ENCODE data around the gene SLC19A1.

Gene SLC19A1

GRCh38 chr21:45558044-45558721, 15.9 kb upstream of the SLC19A1 start:
- Histone ChIP-seq H3K4me2 (ENCODE audit: low read length, poor library complexity, severe bottlenecking) (no peak overlapping the region), H2BK12ac (ENCODE audit: low read length in 2 of 2) (no peak overlapping the region), H2BK5ac (ENCODE audit: low read depth, low read length, poor library complexity, severe bottlenecking) (no peak overlapping the region), H2AFZ (ENCODE audit: low read depth, low read length) (no peak overlapping the region), H4K8ac (ENCODE audit: low read length) (no peak overlapping the region), H3K27me3 (ENCODE audit: control insufficient read depth in 1 of 2, insufficient read depth in 1 of 2, low read length in 2 of 2) (peaks cover 0 to 60% of the 10 kb centered on the region in 2 experiments), H3K9me3 (ENCODE audit: control insufficient read depth, low read length) (no peaks in the 10 kb centered on the region), H3K4me1 (ENCODE audit: control insufficient read depth, insufficient read depth, low read depth, low read length) (peaks cover 31% of the 10 kb centered on the region), H4K91ac (ENCODE audit: low read length) (no peak overlapping the region), H3K14ac (ENCODE audit: low read length in 2 of 2) (no peak overlapping the region), H3K4me3 (ENCODE audit: insufficient read depth in 1 of 2, low read depth in 1 of 2, low read length in 2 of 2) (no peak overlapping the region), H3K23ac (ENCODE audit: low read length in 2 of 2) (no peak overlapping the region), H3K27ac (ENCODE audit: low read length, poor library complexity, severe bottlenecking) (no peak overlapping the region), H3K18ac (ENCODE audit: low read depth in 1 of 2, low read length in 2 of 2) (no peak overlapping the region), H2AK5ac (ENCODE audit: low read length, severe bottlenecking) (no peak overlapping the region), H3K79me1 (replicated peaks; ENCODE audit: low read length, poor library complexity, severe bottlenecking) (no peaks in the 10 kb centered on the region), H3K4ac (ENCODE audit: low read depth in 1 of 2, low read length in 2 of 2) (no peak overlapping the region), H3K36me3 (ENCODE audit: control insufficient read depth in 1 of 2, insufficient read depth in 2 of 2, low read depth in 1 of 2, low read length in 2 of 2) (peaks cover 0 to 2% of the 10 kb centered on the region in 2 experiments), H2BK15ac (ENCODE audit: low read depth, poor library complexity, severe bottlenecking) (no peak overlapping the region), H3K9ac (ENCODE audit: low read length) (no peak overlapping the region), H2BK120ac (ENCODE audit: low read depth, low read length) (no peak overlapping the region)
- 92% methylated on average over 25 of the region's 26 CpGs for WGBS
- no peak for DNase-seq

DNA sequence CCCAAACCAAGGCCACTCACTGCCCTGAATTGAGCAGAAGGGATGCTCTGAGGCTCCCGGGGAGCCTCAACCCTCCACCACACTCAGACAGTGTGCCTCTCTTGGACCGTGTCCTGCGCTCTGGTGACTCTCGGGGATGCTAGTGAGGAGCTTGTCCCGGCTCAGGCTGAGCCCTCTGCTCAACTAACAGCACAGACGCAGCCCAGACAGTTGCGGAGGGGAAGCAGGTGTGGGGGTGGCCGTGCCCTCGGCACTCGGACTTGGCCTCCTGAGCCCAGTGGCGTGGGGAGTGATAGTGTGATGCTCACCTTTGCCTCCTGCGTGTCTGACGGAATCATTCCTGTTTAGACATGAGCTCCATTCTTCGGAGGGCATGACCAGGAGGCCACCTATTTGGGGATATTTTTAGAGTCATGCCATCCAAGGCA, 15.4 kb upstream of the SLC19A1 start:
- DNase-seq = no peak
- no peak overlapping the region for H3K4me3 ChIP-seq (ENCODE audit: insufficient read depth in 1 of 2, low read depth in 1 of 2, low read length in 2 of 2)

GRCh38 chr21:45556645-45557615, 14.7 kb upstream of the SLC19A1 start:
- H4K8ac ChIP-seq (ENCODE audit: low read length) = no peak overlapping the region
- H3K9ac ChIP-seq (ENCODE audit: low read length) = no peak overlapping the region
- no peak overlapping the region for H2BK5ac ChIP-seq (ENCODE audit: low read depth, low read length, poor library complexity, severe bottlenecking)
- H3K23ac ChIP-seq (ENCODE audit: low read length in 2 of 2) = no peak overlapping the region
- no peak overlapping the region for H3K14ac ChIP-seq (ENCODE audit: low read length in 2 of 2)
- 86% methylated on average over 33 of the region's 33 CpGs for WGBS
- H2AFZ ChIP-seq (ENCODE audit: low read depth, low read length) = no peak overlapping the region
- H3K79me1 ChIP-seq (replicated peaks; ENCODE audit: low read length, poor library complexity, severe bottlenecking) = no peaks in the 10 kb centered on the region
- H2AK5ac ChIP-seq (ENCODE audit: low read length, severe bottlenecking) = no peak overlapping the region
- no peak overlapping the region for H3K4me3 ChIP-seq (ENCODE audit: insufficient read depth in 1 of 2, low read depth in 1 of 2, low read length in 2 of 2)
- no peak overlapping the region for H2BK15ac ChIP-seq (ENCODE audit: low read depth, poor library complexity, severe bottlenecking)
- no peak overlapping the region for H3K18ac ChIP-seq (ENCODE audit: low read depth in 1 of 2, low read length in 2 of 2)
- no peak overlapping the region for H4K91ac ChIP-seq (ENCODE audit: low read length)
- no peak overlapping the region for H2BK120ac ChIP-seq (ENCODE audit: low read depth, low read length)
- peaks cover 0 to 47% of the 10 kb centered on the region in 2 experiments for H3K27me3 ChIP-seq (ENCODE audit: control insufficient read depth in 1 of 2, insufficient read depth in 1 of 2, low read length in 2 of 2)
- H3K9me3 ChIP-seq (ENCODE audit: control insufficient read depth, low read length) = no peaks in the 10 kb centered on the region
- H3K27ac ChIP-seq (ENCODE audit: low read length, poor library complexity, severe bottlenecking) = no peak overlapping the region
- H3K4me1 ChIP-seq (ENCODE audit: control insufficient read depth, insufficient read depth, low read depth, low read length) = peaks cover 25% of the 10 kb centered on the region
- H2BK12ac ChIP-seq (ENCODE audit: low read length in 2 of 2) = peak overlapping the region in 1 of 2 experiments; percentile 32
- no peak overlapping the region for H3K4me2 ChIP-seq (ENCODE audit: low read length, poor library complexity, severe bottlenecking)
- H3K4ac ChIP-seq (ENCODE audit: low read depth in 1 of 2, low read length in 2 of 2) = no peak overlapping the region
- peaks cover 0 to 2% of the 10 kb centered on the region in 2 experiments for H3K36me3 ChIP-seq (ENCODE audit: control insufficient read depth in 1 of 2, insufficient read depth in 2 of 2, low read depth in 1 of 2, low read length in 2 of 2)
- peak; percentile 23 for DNase-seq

More for the DNA sequence above, 15.4 kb upstream of the SLC19A1 start:
- H2BK5ac ChIP-seq (ENCODE audit: low read depth, low read length, poor library complexity, severe bottlenecking) = no peak overlapping the region
- H3K79me1 ChIP-seq (replicated peaks; ENCODE audit: low read length, poor library complexity, severe bottlenecking) = no peaks in the 10 kb centered on the region
- no peak overlapping the region for H3K23ac ChIP-seq (ENCODE audit: low read length in 2 of 2)
- H3K36me3 ChIP-seq (ENCODE audit: control insufficient read depth in 1 of 2, insufficient read depth in 2 of 2, low read depth in 1 of 2, low read length in 2 of 2) = peaks cover 0 to 2% of the 10 kb centered on the region in 2 experiments
- no peak overlapping the region for H2BK15ac ChIP-seq (ENCODE audit: low read depth, poor library complexity, severe bottlenecking)
- H2BK120ac ChIP-seq (ENCODE audit: low read depth, low read length) = no peak overlapping the region
- no peak overlapping the region for H3K4ac ChIP-seq (ENCODE audit: low read depth in 1 of 2, low read length in 2 of 2)
- no peak overlapping the region for H3K9ac ChIP-seq (ENCODE audit: low read length)
- no peak overlapping the region for H2BK12ac ChIP-seq (ENCODE audit: low read length in 2 of 2)
- peaks cover 0 to 54% of the 10 kb centered on the region in 2 experiments for H3K27me3 ChIP-seq (ENCODE audit: control insufficient read depth in 1 of 2, insufficient read depth in 1 of 2, low read length in 2 of 2)
- WGBS = 93% methylated on average over 13 of the region's 14 CpGs
- H2AK5ac ChIP-seq (ENCODE audit: low read length, severe bottlenecking) = no peak overlapping the region
- peaks cover 31% of the 10 kb centered on the region for H3K4me1 ChIP-seq (ENCODE audit: control insufficient read depth, insufficient read depth, low read depth, low read length)
- no peak overlapping the region for H2AFZ ChIP-seq (ENCODE audit: low read depth, low read length)
- no peak overlapping the region for H4K8ac ChIP-seq (ENCODE audit: low read length)
- no peak overlapping the region for H4K91ac ChIP-seq (ENCODE audit: low read length)
- H3K14ac ChIP-seq (ENCODE audit: low read length in 2 of 2) = no peak overlapping the region
- no peak overlapping the region for H3K18ac ChIP-seq (ENCODE audit: low read depth in 1 of 2, low read length in 2 of 2)
- H3K9me3 ChIP-seq (ENCODE audit: control insufficient read depth, low read length) = no peaks in the 10 kb centered on the region
- no peak overlapping the region for H3K27ac ChIP-seq (ENCODE audit: low read length, poor library complexity, severe bottlenecking)
- no peak overlapping the region for H3K4me2 ChIP-seq (ENCODE audit: low read length, poor library complexity, severe bottlenecking)

DNA sequence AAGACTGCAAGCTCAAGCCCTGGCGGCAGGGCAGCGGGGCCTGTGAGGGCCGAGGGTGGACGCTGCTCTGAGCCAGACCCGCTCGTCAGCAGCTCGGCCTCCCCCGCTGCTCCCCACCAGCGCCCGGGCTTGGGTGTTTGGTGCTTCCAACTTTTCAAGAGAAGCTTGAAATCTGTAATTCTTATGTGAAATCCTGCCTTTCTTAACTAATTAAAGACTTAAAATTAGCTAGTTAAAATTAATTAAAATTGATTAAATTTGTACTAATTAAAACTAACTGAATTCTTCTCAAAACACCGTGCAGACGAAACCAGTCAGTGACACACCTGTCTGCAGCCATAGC, 14.0 kb upstream of the SLC19A1 start:
- Histone ChIP-seq H3K79me1 (replicated peaks; ENCODE audit: low read length, poor library complexity, severe bottlenecking) (no peaks in the 10 kb centered on the region), H3K14ac (ENCODE audit: low read length in 2 of 2) (no peak overlapping the region), H2BK5ac (ENCODE audit: low read depth, low read length, poor library complexity, severe bottlenecking) (no peak overlapping the region), H2AFZ (ENCODE audit: low read depth, low read length) (no peak overlapping the region), H3K36me3 (ENCODE audit: control insufficient read depth in 1 of 2, insufficient read depth in 2 of 2, low read depth in 1 of 2, low read length in 2 of 2) (peaks cover 0 to 2% of the 10 kb centered on the region in 2 experiments), H2BK15ac (ENCODE audit: low read depth, poor library complexity, severe bottlenecking) (no peak overlapping the region), H3K4me2 (ENCODE audit: low read length, poor library complexity, severe bottlenecking) (peak overlapping the region; percentile 68), H2AK5ac (ENCODE audit: low read length, severe bottlenecking) (no peak overlapping the region), H3K18ac (ENCODE audit: low read depth in 1 of 2, low read length in 2 of 2) (no peak overlapping the region), H3K27ac (ENCODE audit: low read length, poor library complexity, severe bottlenecking) (no peak overlapping the region), H2BK120ac (ENCODE audit: low read depth, low read length) (no peak overlapping the region), H3K4me1 (ENCODE audit: control insufficient read depth, insufficient read depth, low read depth, low read length) (peaks cover 26% of the 10 kb centered on the region), H3K23ac (ENCODE audit: low read length in 2 of 2) (no peak overlapping the region), H4K8ac (ENCODE audit: low read length) (no peak overlapping the region), H3K27me3 (ENCODE audit: control insufficient read depth in 1 of 2, insufficient read depth in 1 of 2, low read length in 2 of 2) (peaks cover 0 to 45% of the 10 kb centered on the region in 2 experiments), H2BK12ac (ENCODE audit: low read length in 2 of 2) (no peak overlapping the region), H3K9me3 (ENCODE audit: control insufficient read depth, low read length) (no peaks in the 10 kb centered on the region), H4K91ac (ENCODE audit: low read length) (no peak overlapping the region), H3K4me3 (ENCODE audit: insufficient read depth in 1 of 2, low read depth in 1 of 2, low read length in 2 of 2) (peak overlapping the region in 1 of 2 experiments; percentile 81), H3K9ac (ENCODE audit: low read length) (peak overlapping the region; percentile 84), H3K4ac (ENCODE audit: low read depth in 1 of 2, low read length in 2 of 2) (no peak overlapping the region)
- whole genome bisulfite sequencing = 58% methylated on average over 6 of the region's 12 CpGs
- DNase-seq = no peak

All from mesenchymal stem cell (in vitro differentiated cells and primary cell).